Skeletal muscle tissue (tissue), 5 donors: ENCODE results near the gene KCNH6. TPM values are rescaled to one million over a fixed set of nuclear protein-coding genes. Genes with fewer than 3 reads are reported as not detected.

Source experiments
- H3K27ac ChIP-seq: one replicate; pipeline ENCODE4 v1.7.0; 2013; ENCODE audit warnings: mild to moderate bottlenecking, low read depth, low read length, inconsistent platforms
- H3K27me3 ChIP-seq, 3 donors: one replicate each; pipeline ENCODE4 v1.7.0; 2013; ENCODE audit warnings: low read length in 3 of 3; ENCODE audit not compliant: control insufficient read depth in 3 of 3, insufficient read depth in 3 of 3
- H3K36me3 ChIP-seq, 3 donors: one replicate each; pipeline ENCODE4 v1.7.0; 2013; ENCODE audit warnings: low read length in 3 of 3; ENCODE audit not compliant: control insufficient read depth in 3 of 3, insufficient read depth in 3 of 3
- H3K4me1 ChIP-seq, 3 donors: one replicate each; pipeline ENCODE4 v1.7.0; 2013; ENCODE audit warnings: low read length in 3 of 3, mild to moderate bottlenecking in 3 of 3; ENCODE audit not compliant: control insufficient read depth in 3 of 3, insufficient read depth in 3 of 3
- H3K4me3 ChIP-seq, 3 donors: one replicate each; pipeline ENCODE4 v1.7.0; 2013; ENCODE audit warnings: low read length in 3 of 3
- H3K9ac ChIP-seq, 3 donors: one replicate each; pipeline ENCODE4 v1.7.0; 2013; ENCODE audit warnings: low read length in 3 of 3, mild to moderate bottlenecking in 3 of 3, moderate library complexity in 2 of 3, low read depth in 1 of 3
- H3K9me3 ChIP-seq, 3 donors: one replicate each; pipeline ENCODE4 v1.7.0; 2013; ENCODE audit warnings: low read length in 3 of 3; ENCODE audit not compliant: control insufficient read depth in 3 of 3
- small RNA-seq: library from RNA; depleted of rRNA; stranded (forward); fragments of <200 nt; gene quantifications from one replicate; pipeline ENCODE3, GENCODE V24; 2014
- total RNA-seq: library from RNA; depleted of rRNA; stranded (reverse); fragments of >200 nt; gene quantifications from one replicate; pipeline ENCODE4 v1.2.3, GENCODE V29; 2014
- donor health status: Osteomylitis.

KCNH6 gene
- total RNA-seq, 1 donor from 2014 or later: not detected

DNA sequence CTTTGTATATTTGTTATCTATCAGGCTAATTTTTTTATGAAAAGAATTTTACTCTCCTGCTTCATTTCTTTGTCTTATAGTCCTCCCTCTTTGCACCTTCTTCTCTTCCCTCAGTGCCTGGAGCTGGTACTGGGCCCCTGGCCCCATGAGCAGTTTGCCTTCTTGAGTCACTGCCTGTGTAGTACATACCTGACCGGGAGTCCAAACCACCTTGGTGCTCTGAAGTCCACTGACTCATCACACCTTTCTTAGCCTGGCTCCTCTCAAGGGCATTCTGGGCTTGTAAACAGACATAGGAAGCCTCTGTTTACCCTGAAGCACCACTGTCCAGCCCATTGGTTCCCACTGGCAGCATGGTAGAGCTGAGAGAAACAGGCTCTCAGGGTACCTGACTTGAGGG is 66.5 kb downstream of the KCNH6 start:
- Histone ChIP-seq H3K9ac (no peak overlapping the region), H3K4me1 (no peaks in the 10 kb centered on the region), H3K27me3 (no peaks in the 10 kb centered on the region), H3K36me3 (peaks cover 44 to 60% (median 52%) of the 10 kb centered on the region in 3 donors), H3K27ac (no peak overlapping the region), H3K4me3 (no peak overlapping the region), H3K9me3 (no peaks in the 10 kb centered on the region)

DNA sequence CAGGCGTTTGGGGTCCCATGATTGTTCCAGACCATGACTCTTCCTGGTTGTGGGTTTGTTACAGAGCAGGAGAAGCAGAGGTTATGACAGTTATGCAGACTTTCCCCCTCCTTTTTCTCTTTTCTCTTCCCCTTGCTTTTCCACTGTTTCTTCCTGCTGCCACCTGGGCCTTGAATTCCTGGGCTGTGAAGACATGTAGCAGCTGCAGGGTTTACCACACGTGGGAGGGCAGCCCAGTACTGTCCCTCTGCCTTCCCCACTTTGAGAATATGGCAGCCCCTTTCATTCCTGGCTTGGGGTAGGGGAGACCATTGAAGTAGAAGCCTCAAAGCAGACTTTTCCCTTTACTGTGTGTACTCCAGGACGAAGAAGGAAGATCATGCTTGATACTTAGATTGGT is 69.6 kb downstream of the KCNH6 start:
- H3K27ac ChIP-seq: no peak overlapping the region
- no peaks in the 10 kb centered on the region for H3K9me3 ChIP-seq
- H3K36me3 ChIP-seq: peaks cover 31 to 40% (median 34%) of the 10 kb centered on the region in 3 donors
- H3K4me3 ChIP-seq: no peak overlapping the region
- H3K9ac ChIP-seq: no peak overlapping the region
- no peaks in the 10 kb centered on the region for H3K27me3 ChIP-seq
- no peaks in the 10 kb centered on the region for H3K4me1 ChIP-seq

DNA sequence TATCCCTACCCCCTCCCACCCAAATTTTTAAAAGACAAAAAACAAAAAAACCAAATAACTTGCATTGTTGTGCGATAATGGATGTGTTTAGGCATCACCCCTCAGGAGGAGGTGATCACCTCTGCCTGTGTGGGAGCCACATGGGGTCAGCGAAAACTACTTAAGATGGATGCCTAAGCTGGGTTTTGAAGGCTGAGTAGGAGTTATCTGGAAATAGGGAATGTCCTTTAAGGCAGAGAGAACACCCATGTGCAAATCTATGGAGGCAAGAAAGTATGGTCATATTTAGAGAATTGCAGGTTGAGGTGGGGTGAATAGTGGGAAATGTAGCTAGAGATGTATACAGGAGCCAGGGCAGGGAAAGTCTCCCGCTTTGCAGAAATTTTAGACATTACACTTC is 72.0 kb downstream of the KCNH6 start:
- Histone ChIP-seq H3K4me3 (no peak overlapping the region), H3K9me3 (no peaks in the 10 kb centered on the region), H3K27me3 (no peaks in the 10 kb centered on the region), H3K9ac (no peak overlapping the region), H3K36me3 (peaks cover 15 to 22% (median 18%) of the 10 kb centered on the region in 3 donors), H3K27ac (no peak overlapping the region), H3K4me1 (peaks cover 2 to 3% (median 2%) of the 10 kb centered on the region in 3 donors)

Small RNA genes lying within 50 kb of the gene (small RNA-seq; reads per million reads assigned to genes)
- gene RNU6-288P: not detected

Other genes starting within 250 kb of the KCNH6 start
- gene CYB561, start 77.1 kb upstream of the KCNH6 start, total RNA-seq: 4.2 TPM
- gene ACE, start 46.3 kb upstream of the KCNH6 start, total RNA-seq: 7.8 TPM
- gene DCAF7, start 27.1 kb downstream of the KCNH6 start, total RNA-seq: 13.6 TPM
- 14.6 TPM for gene TACO1, start 77.5 kb downstream of the KCNH6 start, total RNA-seq
- gene MAP3K3, start 99.1 kb downstream of the KCNH6 start, total RNA-seq: 25.1 TPM
- 3.7 TPM for gene LIMD2, start 176.8 kb downstream of the KCNH6 start, total RNA-seq
- 13.6 TPM for gene STRADA, start 218.4 kb downstream of the KCNH6 start, total RNA-seq